ENCODE data around the gene ALKBH3.

DNA sequence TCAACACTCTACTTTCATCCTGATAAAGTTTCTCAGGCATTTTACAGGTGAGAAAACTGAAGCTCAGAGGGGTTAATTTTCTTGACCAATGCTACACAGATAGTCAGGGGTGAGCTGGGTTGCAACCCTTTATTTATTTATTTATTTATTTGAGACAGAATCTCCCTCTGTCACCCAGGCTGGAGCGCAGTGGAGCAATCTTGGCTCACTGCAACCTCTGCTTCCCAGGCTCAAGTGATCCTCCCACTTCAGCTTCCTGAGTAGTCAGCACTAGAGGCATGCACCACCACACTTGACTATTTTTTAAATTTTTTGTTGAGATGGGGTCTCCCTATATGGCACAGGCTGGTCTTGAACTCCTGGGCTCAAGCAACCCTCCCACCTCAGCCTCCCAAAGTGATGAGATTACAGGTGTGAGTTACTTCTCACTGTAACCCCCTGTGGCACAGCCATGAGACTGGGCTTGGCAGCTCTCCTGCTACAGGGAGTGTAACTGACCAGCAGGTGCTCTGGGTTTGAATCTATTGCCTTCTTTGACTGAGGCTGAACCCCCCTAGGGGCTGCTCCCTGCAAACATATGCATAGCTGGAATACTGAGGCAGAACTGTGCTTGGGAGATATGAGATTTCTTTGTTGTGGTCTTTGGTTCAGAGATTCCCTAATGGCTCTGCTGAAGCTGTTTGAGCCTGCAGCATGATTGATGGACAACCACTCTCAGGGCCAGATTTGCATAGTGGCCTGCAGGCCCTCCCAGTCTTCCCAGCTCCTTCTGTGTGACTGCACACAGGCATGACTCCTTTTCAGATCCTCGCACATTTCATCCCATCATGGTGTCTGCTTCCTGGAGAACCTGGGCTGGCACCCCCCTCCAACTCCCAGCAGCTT is 68.0 kb downstream of the ALKBH3 start:
- TF ChIP-seq CTCF (IDR thresholded peaks at IDR 0.05): no peak
- TF ChIP-seq POLR2A (IDR thresholded peaks at IDR 0.05): no peak
- no peak for TF ChIP-seq POLR2AphosphoS5 (IDR thresholded peaks at IDR 0.05)
- no peak for TF ChIP-seq EP300 (IDR thresholded peaks at IDR 0.05)

Measured in upper lobe of left lung (tissue), 4 donors.